ENCODE measurements around the gene TIMP3.

GRCh38 chr22:32811788-32812545 lies 10.5 kb downstream of the TIMP3 start:
- no peak for TF ChIP-seq CTCF (IDR thresholded peaks at IDR 0.05)
- no peak for TF ChIP-seq CHD2 (IDR thresholded peaks at IDR 0.05; ENCODE audit: low read length, partially characterized antibody)
- no peak for TF ChIP-seq TEAD4 (IDR thresholded peaks at IDR 0.05; ENCODE audit: borderline replicate concordance, insufficient read depth)
- TF ChIP-seq POLR2AphosphoS5 (IDR thresholded peaks at IDR 0.05; ENCODE audit: low read depth, low read length) = no peak
- no peak for TF ChIP-seq FOXM1 (IDR thresholded peaks at IDR 0.05; ENCODE audit: low read depth)
- no peak for TF ChIP-seq SIN3A (IDR thresholded peaks at IDR 0.05; ENCODE audit: borderline replicate concordance, low read depth, low read length)
- TF ChIP-seq, protein P1, sequence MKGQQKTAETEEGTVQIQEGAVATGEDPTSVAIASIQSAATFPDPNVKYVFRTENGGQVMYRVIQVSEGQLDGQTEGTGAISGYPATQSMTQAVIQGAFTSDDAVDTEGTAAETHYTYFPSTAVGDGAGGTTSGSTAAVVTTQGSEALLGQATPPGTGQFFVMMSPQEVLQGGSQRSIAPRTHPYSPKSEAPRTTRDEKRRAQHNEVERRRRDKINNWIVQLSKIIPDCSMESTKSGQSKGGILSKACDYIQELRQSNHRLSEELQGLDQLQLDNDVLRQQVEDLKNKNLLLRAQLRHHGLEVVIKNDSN (IDR thresholded peaks at IDR 0.05; ENCODE audit: borderline replicate concordance, low read depth) = no peak
- TF ChIP-seq YY1 (IDR thresholded peaks at IDR 0.05; ENCODE audit: low read depth) = no peak
- no peak for TF ChIP-seq GATA2 (CRISPR knock-in tag; IDR thresholded peaks at IDR 0.05)
- no peak for TF ChIP-seq RXRA (IDR thresholded peaks at IDR 0.05; ENCODE audit: borderline replicate concordance, low read depth)
- no peak for TF ChIP-seq RAD21 (IDR thresholded peaks at IDR 0.05; ENCODE audit: low read length)
- TF ChIP-seq RCOR1 (IDR thresholded peaks at IDR 0.05; ENCODE audit: low read length) = no peak
- no peak for TF ChIP-seq PBX3 (IDR thresholded peaks at IDR 0.05)
- TF ChIP-seq MAX (IDR thresholded peaks at IDR 0.05; ENCODE audit: low read depth) = no peak

All from SK-N-SH (cell line).